Right lobe of liver (tissue), 4 donors: Measurements from ENCODE around the gene SPOCD1.

Source experiments
- CTCF ChIP-seq, 4 donors: fragments of 200-600 bp in 3 of 4; fragments of 450-650 bp in 1 of 4; IDR thresholded peaks; one replicate each; pipeline versions ENCODE4 v1.5.1 to v1.8.0; 2016 to 2022; ENCODE audit warnings: antibody characterized with exemption in 4 of 4, mild to moderate bottlenecking in 2 of 4
- POLR2A ChIP-seq: fragments of 450-650 bp; IDR thresholded peaks from one replicate; pipeline ENCODE4 v1.6.1; 2017; ENCODE audit warnings: antibody characterized with exemption, mild to moderate bottlenecking
- donor health status: DM: no; HTN: no; CAD: no.
- donor health status: DM: no; HTN: no; CAD: no.
- donor health status: DM: no; HTN: yes; CAD: no.

GRCh38 chr1:31776516-31776915, 39.3 kb downstream of the SPOCD1 start:
- TF ChIP-seq POLR2A: no peak
- no peak for TF ChIP-seq CTCF (IDR thresholded peaks at IDR 0.05)
